GM18907 (cell line): ENCODE measurements around the gene NIBAN1.

Experiments
- ATAC-seq: cut with Tn5 transposase; IDR thresholded peaks from one replicate; pipeline ENCODE4 v1.9.1; 2021; ENCODE audit warnings: mild to moderate bottlenecking, moderate library complexity; ENCODE audit not compliant: unreplicated experiment

The NIBAN1 gene

DNA sequence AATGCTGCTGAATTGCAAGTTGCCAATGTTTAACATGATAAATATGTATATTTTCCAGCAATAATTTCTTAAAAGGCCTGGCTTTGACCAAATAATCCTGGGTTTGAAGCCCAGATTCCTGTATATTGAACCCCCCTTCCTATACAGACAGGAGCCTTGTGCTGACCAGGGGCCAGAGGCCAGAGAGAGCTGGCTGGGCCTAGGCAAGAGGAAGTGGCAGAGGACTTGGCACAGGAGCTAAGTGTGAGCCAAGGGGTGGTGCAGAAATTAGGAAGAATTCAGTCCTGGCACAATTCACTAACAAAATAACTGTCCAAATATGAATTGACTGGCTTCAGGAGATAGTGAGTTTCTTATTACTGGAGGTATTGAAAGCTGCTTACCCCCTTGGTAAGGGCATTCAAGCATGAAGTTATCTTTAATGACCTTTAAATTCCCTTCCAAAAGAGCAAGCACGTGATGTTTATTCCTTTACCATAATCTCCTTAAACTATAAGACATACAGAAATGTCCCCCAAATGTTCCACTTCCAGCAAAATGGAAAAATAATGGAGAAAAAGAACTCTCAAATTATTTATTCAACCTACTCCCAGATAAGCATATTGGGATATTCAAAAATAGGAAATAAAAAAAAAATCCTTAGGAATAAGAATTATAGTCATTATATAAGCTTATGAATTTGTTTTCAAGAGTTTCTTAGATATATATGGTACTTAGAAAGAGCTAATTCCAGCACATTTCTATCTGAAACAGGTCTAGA lies 26.6 kb downstream of the NIBAN1 start:
- ATAC-seq, result no peak

DNA sequence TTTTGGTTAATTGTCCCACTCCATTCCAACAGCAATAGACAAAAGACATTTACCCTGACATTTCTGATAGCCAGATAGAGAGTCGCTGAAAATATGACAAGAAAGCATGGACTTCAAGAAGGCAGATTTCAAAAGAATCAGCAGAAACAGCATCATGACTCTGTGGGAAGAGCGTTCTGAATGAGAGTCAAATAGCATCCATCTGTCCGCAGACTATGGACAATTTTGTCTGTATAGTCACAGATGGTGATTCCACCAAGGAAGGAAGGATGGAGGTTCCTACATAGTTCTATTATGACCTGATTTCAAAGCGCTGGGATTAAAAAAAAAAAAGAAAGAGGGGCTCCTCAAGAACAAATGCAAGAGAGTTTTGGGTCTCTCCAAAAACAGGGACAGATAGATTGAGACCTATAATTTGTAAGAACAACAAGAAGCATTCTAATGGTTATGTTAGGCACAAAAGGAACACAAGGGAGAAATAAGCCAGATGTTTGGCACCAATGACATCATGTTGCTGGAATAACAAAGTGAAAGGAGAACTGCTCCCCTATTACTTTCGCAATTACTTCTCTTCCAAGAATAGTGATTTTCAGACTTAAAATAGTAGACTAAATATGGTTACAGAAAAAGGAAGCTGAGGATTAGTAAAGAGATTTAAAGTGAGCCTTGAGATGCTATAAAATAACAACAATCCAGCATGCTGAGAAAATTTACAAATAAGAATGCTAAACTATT lies 28.5 kb downstream of the NIBAN1 start:
- no peak for ATAC-seq

DNA sequence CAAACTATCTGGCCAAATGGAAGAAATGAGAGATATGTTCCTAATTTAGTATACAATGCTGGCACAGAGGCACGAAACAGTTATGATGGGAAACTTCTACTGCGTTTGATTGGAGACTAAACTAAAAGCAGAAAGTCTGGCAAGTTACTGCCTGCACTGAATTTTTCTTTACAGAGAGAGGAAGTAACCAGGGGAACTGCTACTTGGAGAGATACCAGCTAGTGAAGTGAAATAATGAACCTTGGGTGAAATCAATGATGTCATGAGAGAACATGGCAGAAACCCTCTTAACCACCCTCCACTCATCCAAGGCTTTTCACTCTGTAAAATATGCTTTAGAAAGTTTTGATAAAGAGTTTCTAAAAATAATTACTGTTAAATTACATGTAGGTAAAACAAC lies 29.3 kb downstream of the NIBAN1 start:
- peak; percentile 66 for ATAC-seq

- ATAC-seq, result no peak
Measured at GRCh38 chr1:184943998-184944397, 30.3 kb downstream of the NIBAN1 start.

- peak; percentile 74 for ATAC-seq
Measured at GRCh38 chr1:184941735-184942134, 32.6 kb downstream of the NIBAN1 start.

- no peak for ATAC-seq
Measured at GRCh38 chr1:184941410-184941733, 32.9 kb downstream of the NIBAN1 start.

DNA sequence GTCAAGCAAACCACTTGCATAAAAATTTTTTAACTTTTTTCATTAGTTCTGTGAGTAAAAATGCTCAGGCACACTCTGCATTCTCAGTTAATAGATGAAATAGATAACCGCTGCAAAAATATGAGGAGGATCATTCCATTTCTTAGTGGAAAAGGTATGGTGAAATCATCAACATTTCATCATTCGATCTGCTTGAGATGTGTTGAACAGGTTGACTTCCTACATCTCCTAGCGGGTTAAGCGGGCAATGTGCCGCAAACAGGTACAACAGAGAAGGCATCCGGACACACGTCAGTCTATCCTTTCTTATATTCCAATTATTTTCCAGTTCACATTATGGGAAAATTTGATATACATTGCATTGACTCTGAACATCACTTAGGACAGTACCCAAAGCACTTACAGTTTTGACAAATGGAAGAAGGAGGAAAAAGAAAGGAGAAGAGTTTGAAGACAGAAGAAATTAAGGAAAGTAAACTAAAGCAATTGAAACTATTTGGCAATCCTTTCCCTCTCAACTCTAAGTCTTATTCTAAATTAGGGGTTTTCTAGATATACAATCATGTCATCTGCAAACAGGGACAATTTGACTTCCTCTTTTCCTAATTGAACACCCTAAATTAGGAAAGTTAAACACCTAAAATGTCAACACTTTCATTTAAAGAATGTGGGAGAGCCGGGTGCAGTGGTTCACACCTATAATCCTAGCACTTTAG lies 33.5 kb downstream of the NIBAN1 start:
- no peak for ATAC-seq

DNA sequence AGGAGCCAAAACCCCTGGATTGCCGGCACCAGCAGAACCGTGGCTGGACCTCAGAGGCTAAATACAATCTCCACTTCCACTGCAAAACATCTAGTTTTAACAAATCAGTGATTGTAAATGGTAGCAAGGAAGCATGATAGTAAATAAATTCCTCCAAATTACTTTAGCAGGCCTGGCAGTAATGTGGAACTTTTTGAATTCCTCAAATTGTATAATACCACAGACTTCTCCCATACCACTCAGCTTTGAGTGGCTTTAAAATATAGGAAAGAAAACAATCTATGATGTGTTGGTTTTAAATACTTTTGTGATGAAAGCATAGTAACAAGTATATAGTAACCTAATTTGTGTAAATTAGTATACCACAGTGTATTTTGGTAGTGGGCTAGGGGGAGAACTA lies 34.1 kb downstream of the NIBAN1 start:
- no peak for ATAC-seq

DNA sequence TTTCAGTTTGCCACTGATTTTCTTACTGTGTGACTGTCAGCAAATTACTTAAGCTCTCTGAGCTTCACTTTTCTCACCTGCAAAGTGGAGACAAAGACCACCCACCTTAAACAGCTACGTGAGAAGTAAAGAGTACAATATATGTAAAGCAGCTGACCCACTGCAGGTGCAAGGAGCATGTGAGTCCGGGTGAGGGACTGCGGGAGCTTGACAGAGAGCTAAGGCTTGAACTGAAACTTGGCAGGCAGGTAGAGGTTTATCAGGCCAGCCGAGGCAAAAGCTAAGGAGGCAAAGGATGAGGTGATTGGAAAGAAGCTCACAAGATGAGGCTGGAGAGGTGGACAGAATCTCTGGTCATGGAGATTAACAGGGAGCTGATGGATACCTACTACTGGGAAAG lies 36.6 kb downstream of the NIBAN1 start:
- ATAC-seq, result no peak

DNA sequence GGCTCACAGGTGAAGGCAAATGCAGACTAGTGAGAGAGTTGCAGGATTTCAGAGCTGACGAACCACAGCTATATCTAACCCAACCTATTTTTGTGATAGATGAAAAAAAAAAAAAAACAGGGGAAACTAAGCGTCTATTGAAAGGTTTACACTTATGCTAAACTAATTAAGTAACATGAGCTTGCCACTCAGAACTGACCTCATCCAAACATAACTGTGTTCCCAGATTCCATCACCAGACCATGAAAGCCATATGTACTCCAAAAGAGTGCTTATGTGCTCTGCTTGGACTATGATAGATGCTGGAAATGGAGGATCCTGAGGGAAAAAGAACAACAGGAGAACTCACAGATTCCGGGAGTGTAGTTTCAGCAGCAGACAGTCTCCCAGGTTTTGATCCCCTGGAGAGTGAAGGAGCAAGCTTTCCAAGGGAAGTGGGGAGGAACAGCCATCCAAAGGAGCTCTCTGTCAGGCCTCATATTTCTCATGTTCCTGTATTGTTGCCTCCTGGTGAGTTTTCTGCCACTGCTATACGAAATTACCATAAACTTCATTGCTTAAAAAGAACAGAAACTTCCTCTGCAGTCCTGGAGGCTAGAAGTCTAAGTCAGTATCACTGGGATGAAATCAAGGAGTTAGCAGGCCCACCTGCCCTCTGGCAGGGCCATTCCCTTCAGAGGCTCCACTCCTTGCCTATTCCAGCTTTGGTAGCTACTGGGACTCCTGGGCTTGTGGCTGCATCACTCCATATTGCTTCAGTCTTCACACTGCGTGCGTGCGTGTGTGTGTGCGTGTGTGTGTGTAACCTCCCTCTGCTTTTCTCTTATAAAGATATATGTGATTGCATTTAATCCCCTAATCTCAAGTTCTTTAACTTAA lies 38.1 kb downstream of the NIBAN1 start:
- ATAC-seq, result no peak

DNA sequence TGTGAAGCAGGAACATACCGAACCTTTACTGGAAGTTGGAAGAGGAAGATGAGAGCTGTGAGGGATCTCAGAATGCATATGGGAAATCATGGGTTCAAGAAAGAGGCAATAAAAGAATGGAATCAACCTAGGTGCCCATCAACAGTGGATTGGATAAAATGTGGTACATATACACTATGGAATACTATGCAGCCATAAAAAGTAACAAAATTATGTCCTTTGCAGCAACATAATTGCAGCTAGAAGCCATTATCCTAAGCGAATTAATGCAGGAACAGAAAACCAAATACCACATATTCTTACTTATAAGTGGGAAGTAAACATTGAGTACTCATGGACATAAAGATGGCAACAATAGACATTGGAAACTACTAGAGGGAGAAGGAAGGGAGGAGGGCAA lies 40.4 kb downstream of the NIBAN1 start:
- no peak for ATAC-seq

DNA sequence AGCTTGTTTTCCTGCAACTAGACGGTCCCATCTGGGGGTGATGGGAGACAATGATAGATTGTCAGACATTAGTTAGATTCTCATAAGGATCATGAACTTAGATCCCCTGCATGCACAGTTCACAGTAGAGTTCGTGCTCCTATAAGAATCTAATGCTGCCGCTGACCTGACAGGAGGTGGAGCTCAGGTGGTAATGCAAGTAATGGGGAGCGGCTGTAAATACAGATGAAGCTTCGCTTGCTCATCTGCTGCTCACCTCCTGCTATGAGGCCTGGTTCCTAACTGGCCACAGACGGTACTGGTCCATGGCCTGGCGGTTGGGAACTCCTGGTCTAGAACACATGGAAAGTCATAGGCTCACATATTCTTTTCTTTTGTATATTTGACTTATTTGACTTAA lies 42.0 kb downstream of the NIBAN1 start:
- no peak for ATAC-seq

DNA sequence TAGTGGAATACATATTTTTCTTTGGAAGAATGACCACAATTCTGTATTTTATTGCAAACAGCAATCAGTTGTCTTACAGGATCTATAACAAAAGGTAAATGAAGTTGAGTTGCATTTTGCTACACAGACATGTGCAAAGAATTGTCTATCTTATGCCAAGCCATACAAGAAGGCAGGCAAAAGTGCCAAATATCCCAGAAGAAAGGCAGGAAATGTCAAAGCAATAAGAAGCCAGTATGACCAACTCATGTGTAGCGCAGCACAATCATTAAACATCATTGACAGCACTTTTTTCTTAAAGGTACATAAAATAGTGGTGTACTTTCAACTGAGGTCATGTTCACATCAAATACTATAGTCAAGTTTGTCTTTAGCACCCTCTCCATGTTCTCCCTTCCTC lies 42.7 kb downstream of the NIBAN1 start:
- ATAC-seq, result no peak

- no peak for ATAC-seq
Measured at GRCh38 chr1:184930645-184931044, 43.7 kb downstream of the NIBAN1 start.

GRCh38 chr1:184930232-184930631 lies 44.1 kb downstream of the NIBAN1 start:
- no peak for ATAC-seq

DNA sequence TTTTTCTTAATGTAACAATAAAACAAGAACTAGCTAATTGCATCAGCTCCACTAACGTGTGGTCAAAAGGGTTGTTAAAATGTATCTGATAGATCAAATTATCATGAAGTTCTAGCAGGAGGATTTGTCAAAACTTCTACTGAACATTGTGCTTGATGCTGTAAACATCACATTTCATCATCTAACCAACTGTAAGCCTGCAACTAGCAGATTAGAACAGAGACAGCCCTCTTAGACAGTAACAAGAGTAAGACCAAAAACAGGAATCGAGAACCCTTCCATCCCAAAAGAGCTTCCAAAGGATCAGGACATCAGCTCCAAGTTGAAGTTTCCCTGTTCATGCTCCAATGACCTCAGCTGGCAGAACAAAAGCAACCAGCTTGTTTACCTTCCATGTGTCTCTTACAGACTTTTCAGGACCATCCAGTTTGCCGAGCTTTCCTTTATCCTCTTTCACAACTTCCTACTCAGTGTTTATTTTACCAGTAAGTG lies 44.6 kb downstream of the NIBAN1 start:
- ATAC-seq, result no peak

DNA sequence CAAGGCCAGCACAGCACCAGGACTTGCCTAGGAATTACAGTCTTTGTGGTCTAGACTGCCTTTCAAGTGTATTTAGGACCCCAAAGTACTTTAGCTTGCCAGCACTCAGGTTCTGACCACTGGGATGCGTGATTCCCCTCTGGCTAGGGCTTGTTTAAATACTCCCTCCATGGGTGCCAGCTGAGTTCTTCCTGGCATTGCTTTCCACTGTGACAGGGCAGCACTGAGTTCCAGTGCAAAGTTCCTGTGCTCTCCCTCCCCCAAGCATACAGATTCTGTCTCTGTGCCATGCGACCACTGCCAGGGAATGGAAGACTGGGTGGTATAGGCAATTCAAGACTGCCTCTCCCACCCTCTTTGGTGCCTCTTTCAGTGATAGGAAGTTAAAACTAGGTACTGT lies 45.9 kb downstream of the NIBAN1 start:
- ATAC-seq, result no peak
